ENCODE measurements around the gene HNRNPA1L2. TPM values are rescaled to one million over a fixed set of nuclear protein-coding genes. Genes with fewer than 3 reads are reported as not detected.
"Not testable (repeated sequence)": the region's sequence is repeated elsewhere in the genome, so short reads cannot be mapped to it uniquely, and the experiment has no call there.

HNRNPA1L2 gene
- total RNA-seq, 6 experiments from 2014 or later, result 3.6 to 4.8 (median 4.3) TPM

DNA sequence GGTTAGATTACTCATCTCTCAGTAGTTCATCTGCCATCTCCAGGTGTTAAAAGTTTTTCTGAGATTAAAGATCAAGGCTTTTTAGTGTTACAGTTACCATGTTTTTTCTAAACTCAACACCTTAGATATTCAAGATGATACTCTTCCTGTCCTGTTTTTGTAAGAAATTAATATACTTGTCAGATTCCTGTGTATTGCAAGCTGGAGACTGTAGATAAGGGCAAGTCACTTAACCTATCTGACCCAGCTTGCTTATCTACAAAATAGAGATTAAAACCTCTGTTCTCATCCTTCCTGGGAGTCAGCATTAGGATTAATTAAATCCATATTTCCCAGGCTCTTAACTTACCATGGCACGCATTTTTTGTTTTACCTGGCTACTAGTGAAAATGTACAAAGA lies 35.6 kb downstream of the HNRNPA1L2 start:
- TF ChIP-seq, protein P1, sequence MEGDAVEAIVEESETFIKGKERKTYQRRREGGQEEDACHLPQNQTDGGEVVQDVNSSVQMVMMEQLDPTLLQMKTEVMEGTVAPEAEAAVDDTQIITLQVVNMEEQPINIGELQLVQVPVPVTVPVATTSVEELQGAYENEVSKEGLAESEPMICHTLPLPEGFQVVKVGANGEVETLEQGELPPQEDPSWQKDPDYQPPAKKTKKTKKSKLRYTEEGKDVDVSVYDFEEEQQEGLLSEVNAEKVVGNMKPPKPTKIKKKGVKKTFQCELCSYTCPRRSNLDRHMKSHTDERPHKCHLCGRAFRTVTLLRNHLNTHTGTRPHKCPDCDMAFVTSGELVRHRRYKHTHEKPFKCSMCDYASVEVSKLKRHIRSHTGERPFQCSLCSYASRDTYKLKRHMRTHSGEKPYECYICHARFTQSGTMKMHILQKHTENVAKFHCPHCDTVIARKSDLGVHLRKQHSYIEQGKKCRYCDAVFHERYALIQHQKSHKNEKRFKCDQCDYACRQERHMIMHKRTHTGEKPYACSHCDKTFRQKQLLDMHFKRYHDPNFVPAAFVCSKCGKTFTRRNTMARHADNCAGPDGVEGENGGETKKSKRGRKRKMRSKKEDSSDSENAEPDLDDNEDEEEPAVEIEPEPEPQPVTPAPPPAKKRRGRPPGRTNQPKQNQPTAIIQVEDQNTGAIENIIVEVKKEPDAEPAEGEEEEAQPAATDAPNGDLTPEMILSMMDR (IDR thresholded peaks at IDR 0.05), result no peak
- DNase-seq, result no peak
- H3K4me3 Mint-ChIP-seq, result no peak overlapping the region
- H3K27me3 Mint-ChIP-seq (ENCODE audit: insufficient read depth), result no peaks in the 10 kb centered on the region
- no peaks in the 10 kb centered on the region for H3K9me3 Mint-ChIP-seq
- H3K4me1 Mint-ChIP-seq (ENCODE audit: low read depth), result peaks cover 19% of the 10 kb centered on the region
- H3K36me3 Mint-ChIP-seq (ENCODE audit: low read depth), result peaks cover 13% of the 10 kb centered on the region; the same call in 1 of the 2 replicates
- H3K27ac Mint-ChIP-seq, result no peak overlapping the region

DNA sequence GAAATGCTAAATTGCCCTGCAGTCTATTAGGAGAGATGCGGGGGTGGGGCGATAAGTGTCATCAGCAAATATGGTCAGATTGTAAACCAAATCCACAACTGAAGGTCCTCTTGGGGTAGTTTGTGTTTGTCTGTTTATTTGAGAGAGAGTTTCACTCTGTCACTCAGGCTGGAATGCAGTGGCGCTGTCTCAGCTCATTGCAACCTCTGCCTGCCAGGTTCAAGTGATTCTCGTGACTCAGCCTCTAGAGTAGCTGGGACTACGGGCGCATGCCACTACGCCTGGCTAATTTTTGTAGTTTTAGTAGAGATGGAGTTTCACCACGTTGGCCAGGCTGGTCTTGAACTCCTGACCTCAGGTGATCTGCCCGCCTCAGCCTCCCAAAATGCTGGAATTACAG lies 43.6 kb downstream of the HNRNPA1L2 start:
- H3K27ac Mint-ChIP-seq; H3K27me3 Mint-ChIP-seq (ENCODE audit: insufficient read depth); H3K9me3 Mint-ChIP-seq; H3K4me3 Mint-ChIP-seq; DNase-seq: not testable (repeated sequence)
- H3K36me3 Mint-ChIP-seq (ENCODE audit: low read depth), result peaks cover 18% of the 10 kb centered on the region
- peaks cover 14% of the 10 kb centered on the region for H3K4me1 Mint-ChIP-seq (ENCODE audit: low read depth)

DNA sequence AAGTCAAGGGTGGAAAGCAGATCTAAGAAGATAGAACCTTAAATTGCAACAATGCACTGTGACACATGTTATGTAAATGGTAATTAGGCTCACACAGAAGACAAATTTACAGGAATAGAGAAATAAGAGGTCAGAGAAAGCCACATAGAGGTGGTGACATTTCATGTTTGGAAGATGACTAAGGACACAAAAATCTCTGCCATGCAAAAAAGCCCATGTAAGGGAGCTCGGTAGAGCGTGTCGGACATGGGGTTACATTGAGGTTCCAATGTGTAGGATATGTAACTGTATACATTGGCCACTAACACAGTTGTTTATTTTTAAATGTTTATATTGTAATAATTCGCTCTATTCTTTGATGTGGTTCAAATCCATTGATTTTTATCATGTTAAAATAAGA lies 44.1 kb downstream of the HNRNPA1L2 start:
- Mint-ChIP-seq H3K36me3 (ENCODE audit: low read depth) (peaks cover 22% of the 10 kb centered on the region), H3K27ac (no peak overlapping the region), H3K4me3 (no peak overlapping the region), H3K4me1 (ENCODE audit: low read depth) (peaks cover 14% of the 10 kb centered on the region), H3K9me3 (no peaks in the 10 kb centered on the region), H3K27me3 (ENCODE audit: insufficient read depth) (no peaks in the 10 kb centered on the region; the same call in 1 of the 2 replicates)
- DNase-seq, result no peak
- TF ChIP-seq, protein P1 (IDR thresholded peaks at IDR 0.05), result no peak

Other genes starting within 250 kb of the HNRNPA1L2 start
- 1 to 10 TPM; 2.6 to 6.1 (median 3.2) TPM for gene THSD1, start 236.3 kb upstream of the HNRNPA1L2 start, total RNA-seq (2021; fragmentation: NEBNext Ultra II Directional; extraction: Animal tissue kit (Norgen Biotek cat#: 25700))
- gene VPS36, start 191.8 kb upstream of the HNRNPA1L2 start, total RNA-seq (2021; fragmentation: NEBNext Ultra II Directional; extraction: Animal tissue kit (Norgen Biotek cat#: 25700)), result 10 to 100 TPM; 16.7 to 24.3 (median 19.9) TPM
- 10 to 100 TPM; 39.5 to 87.9 (median 80.8) TPM for gene CKAP2, start 187.0 kb upstream of the HNRNPA1L2 start, total RNA-seq (2021; fragmentation: NEBNext Ultra II Directional; extraction: Animal tissue kit (Norgen Biotek cat#: 25700))
- gene SUGT1, start 10.4 kb downstream of the HNRNPA1L2 start, total RNA-seq (2021; fragmentation: NEBNext Ultra II Directional; extraction: Animal tissue kit (Norgen Biotek cat#: 25700)), result 10 to 100 TPM; 66.0 to 83.5 (median 67.8) TPM
- gene CNMD, start 97.4 kb downstream of the HNRNPA1L2 start, total RNA-seq (2021; fragmentation: NEBNext Ultra II Directional; extraction: Animal tissue kit (Norgen Biotek cat#: 25700)), result not detected
- gene PCDH8, start 206.2 kb downstream of the HNRNPA1L2 start, total RNA-seq (2021; fragmentation: NEBNext Ultra II Directional; extraction: Animal tissue kit (Norgen Biotek cat#: 25700)), result not detected